Choroid plexus epithelial cell (primary cell): Measurements from ENCODE around the gene C1QL1.
"Not testable (repeated sequence)": the region's sequence is repeated elsewhere in the genome, so short reads cannot be mapped to it uniquely, and the experiment has no call there.

Experiments used
- DNase-seq: peaks from one replicate; pipeline ENCODE4 v3.0.0-alpha.2; 2010; ENCODE audit warnings: low read depth
- H3K4me3 ChIP-seq: 2 replicates; pipeline ENCODE4 v1.5.1; 2011; ENCODE audit warnings: low read depth, mild to moderate bottlenecking, control low read depth, low read length, moderate library complexity
- CTCF ChIP-seq: conservative IDR thresholded peaks from 2 replicates; pipeline ENCODE4 v1.5.1; 2011; ENCODE audit warnings: low read depth, mild to moderate bottlenecking, control low read depth, inconsistent platforms, low read length, moderate library complexity

The C1QL1 gene

GRCh38 chr17:44948315-44948795 lies 19.7 kb downstream of the C1QL1 start:
- no peak for DNase-seq
- peak overlapping the region; percentile 90 for H3K4me3 ChIP-seq
- TF ChIP-seq CTCF: no peak

GRCh38 chr17:44947461-44948314 lies 20.4 kb downstream of the C1QL1 start, which contains the start of gene KIF18B:
Gene KIF18B (minus strand): TSS chr17:44947773. CDS start chr17:44936344, 11,429 bp downstream.
- peak within 1 kb of the TSS; percentile 90 for H3K4me3 ChIP-seq
- TF ChIP-seq CTCF: no peak
- DNase-seq: peak; percentile 96

- not testable (repeated sequence) for DNase-seq, H3K4me3 ChIP-seq
These were observed 22.5 kb downstream of the C1QL1 start for GRCh38 chr17:44945652-44946051.

- H3K4me3 ChIP-seq: no peak overlapping the region
These were observed 25.6 kb downstream of the C1QL1 start for GRCh38 chr17:44942456-44942855.

GRCh38 chr17:44941712-44942331 lies 26.3 kb downstream of the C1QL1 start:
- no peak for DNase-seq
- no peak for TF ChIP-seq CTCF
- H3K4me3 ChIP-seq: no peak overlapping the region

More at GRCh38 chr17:44942456-44942855, 25.6 kb downstream of the C1QL1 start:
- DNase-seq: no peak
- no peak for TF ChIP-seq CTCF

- DNase-seq: no peak
- no peak overlapping the region for H3K4me3 ChIP-seq
- no peak for TF ChIP-seq CTCF
These were observed 27.3 kb downstream of the C1QL1 start for GRCh38 chr17:44940768-44941167.

GRCh38 chr17:44940317-44940716 lies 27.8 kb downstream of the C1QL1 start:
- DNase-seq: peak; percentile 26
- no peak overlapping the region for H3K4me3 ChIP-seq
- no peak for TF ChIP-seq CTCF
